PC-9 (cell line): ENCODE results near the gene SSC4D. TPM values are rescaled to one million over a fixed set of nuclear protein-coding genes. Genes with fewer than 3 reads are reported as not detected.

Experiments used
- BruUV-seq: library from RNA; stranded (reverse); fragments of 400-500 nt; replicated peaks from 2 replicates; lab custom pipeline; 2021; lab: Mats Ljungman, UMichigan
- CTCF ChIA-PET: fragments of 300-600 bp; sonication (Branson Sonifier 250); formaldehyde crosslinking; loops from one replicate; lab custom pipeline; 2022; ENCODE audit warnings: antibody characterized with exemption; lab: Charles Lee
- POLR2A ChIA-PET: fragments of 300-600 bp; sonication (Branson Sonifier 250); formaldehyde crosslinking; loops from one replicate; lab custom pipeline; 2022; ENCODE audit warnings: antibody characterized with exemption; ENCODE audit not compliant: unreplicated experiment; lab: Charles Lee
- DNase-seq, 2 experiments: peaks; one replicate each; pipeline versions ENCODE4 v3.0.0 to v3.0.0-alpha.2; 2015 to 2022; ENCODE audit warnings: mixed read lengths in 1 of 2
- H2AFZ ChIP-seq: fragments of 200-600 bp; sonication (generic); 2 replicates; pipeline ENCODE4 v1.8.1; 2017; ENCODE audit warnings: antibody characterized with exemption
- H3F3A ChIP-seq: fragments of 200-600 bp; sonication (generic); 2 replicates; pipeline ENCODE4 v1.8.1; 2017; ENCODE audit warnings: antibody characterized with exemption, mild to moderate bottlenecking, low read depth; ENCODE audit not compliant: insufficient read depth
- H3K27ac ChIP-seq: fragments of 200-600 bp; sonication (generic); 2 replicates; pipeline ENCODE4 v1.6.1; 2016; ENCODE audit warnings: mixed run types
- H3K27me3 ChIP-seq: fragments of 200-600 bp; sonication (generic); 2 replicates; pipeline ENCODE4 v1.6.1; 2016; ENCODE audit warnings: low read depth, mixed run types; ENCODE audit not compliant: insufficient read depth
- H3K36me3 ChIP-seq: fragments of 200-600 bp; sonication (generic); 2 replicates; pipeline ENCODE4 v1.6.1; 2016; ENCODE audit warnings: low read depth, mixed run types
- H3K4me1 ChIP-seq: fragments of 200-600 bp; sonication (generic); replicated peaks from 2 replicates; pipeline ENCODE4 v1.6.1; 2016; ENCODE audit warnings: mixed run types; ENCODE audit not compliant: insufficient read depth
- H3K4me2 ChIP-seq: fragments of 200-600 bp; sonication (generic); 2 replicates; pipeline ENCODE4 v1.6.1; 2017; ENCODE audit warnings: mixed run types
- H3K4me3 ChIP-seq: fragments of 200-600 bp; sonication (generic); 2 replicates; pipeline ENCODE4 v1.6.1; 2016; ENCODE audit warnings: mixed run types
- H3K79me2 ChIP-seq: fragments of 200-600 bp; sonication (generic); 2 replicates; pipeline ENCODE4 v1.6.1; 2017; ENCODE audit warnings: low read depth, mixed run types
- H3K9me2 ChIP-seq: fragments of 200-600 bp; sonication (generic); 2 replicates; pipeline ENCODE4 v1.8.1; 2017; ENCODE audit warnings: mild to moderate bottlenecking; ENCODE audit not compliant: insufficient read depth
- H3K9me3 ChIP-seq: fragments of 200-600 bp; sonication (generic); 2 replicates; pipeline ENCODE4 v1.8.1; 2016; ENCODE audit warnings: low read depth; ENCODE audit not compliant: insufficient read depth
- H4K20me1 ChIP-seq: fragments of 200-600 bp; sonication (generic); 2 replicates; pipeline ENCODE4 v1.8.1; 2017; ENCODE audit not compliant: insufficient read depth
- EZH2 ChIP-seq: fragments of 200-600 bp; sonication (generic); IDR thresholded peaks from 2 replicates; pipeline ENCODE4 v1.8.0; 2017; ENCODE audit warnings: antibody characterized with exemption, low read depth
- intact Hi-C: fragments of 100-400 bp; cut with micrococcal nuclease; formaldehyde crosslinking; loops from one replicate; pipeline ENCODE4 v1.10.0; 2022; ENCODE audit not compliant: unreplicated experiment
- total RNA-seq: library from RNA; stranded (reverse); gene quantifications from 2 replicates; pipeline ENCODE4 v1.2.3, GENCODE V29; 2021
- TF ChIP-seq, protein P1 (sequence below): fragments of 200-600 bp; sonication (generic); conservative IDR thresholded peaks from 2 replicates; pipeline ENCODE4 v1.6.1; 2017; ENCODE audit warnings: mixed run types, antibody characterized with exemption, mild to moderate bottlenecking, moderate library complexity

The SSC4D gene
- total RNA-seq, 1 experiment from 2014 or later: 3.5 TPM

DNA sequence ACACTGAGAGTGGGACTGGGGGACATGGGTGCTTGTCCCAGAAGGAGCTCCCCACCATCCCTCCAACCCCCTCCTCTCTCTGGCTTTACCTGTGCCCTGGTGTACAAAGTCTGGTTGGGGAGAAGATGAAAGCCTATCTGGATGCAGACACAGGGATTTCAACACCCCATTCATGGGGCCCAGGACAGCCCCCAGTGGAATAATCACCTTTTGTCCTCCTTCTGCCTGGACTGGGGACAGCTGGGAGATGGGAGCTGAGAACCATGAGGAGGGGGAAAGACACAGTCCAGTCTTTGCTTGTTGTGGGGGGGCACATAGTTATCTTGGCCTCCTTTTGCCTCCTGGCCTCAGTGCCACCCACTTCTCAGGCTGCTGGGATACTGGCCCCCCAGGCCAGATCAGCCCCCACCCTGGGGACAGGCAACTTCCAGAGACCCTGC lies 1.4 kb downstream of the SSC4D start:
- no peak for DNase-seq
- Histone ChIP-seq H3K4me1 (peaks cover 9% of the 10 kb centered on the region; the same call in 1 of the 2 replicates), H3K9me3 (no peaks in the 10 kb centered on the region), H3F3A (no peaks in the 10 kb centered on the region), H2AFZ (no peak overlapping the region), H3K79me2 (no peaks in the 10 kb centered on the region), H3K4me2 (no peak overlapping the region), H3K27ac (no peak overlapping the region), H4K20me1 (no peaks in the 10 kb centered on the region), H3K4me3 (no peak overlapping the region), H3K36me3 (no peaks in the 10 kb centered on the region), H3K9me2 (no peaks in the 10 kb centered on the region), H3K27me3 (no peaks in the 10 kb centered on the region)
- intact Hi-C loops: no loop called here
- CTCF ChIA-PET: interaction anchor here (0.6 kb wide), 1 partner anchor 11 kb away, joined by 3 read pairs; no protein-coding TSS in a partner anchor
- POLR2A ChIA-PET: interaction anchor here (0.7 kb wide), 1 partner anchor 110 kb away, joined by 3 read pairs; no protein-coding TSS in a partner anchor
- TF ChIP-seq, protein P1, sequence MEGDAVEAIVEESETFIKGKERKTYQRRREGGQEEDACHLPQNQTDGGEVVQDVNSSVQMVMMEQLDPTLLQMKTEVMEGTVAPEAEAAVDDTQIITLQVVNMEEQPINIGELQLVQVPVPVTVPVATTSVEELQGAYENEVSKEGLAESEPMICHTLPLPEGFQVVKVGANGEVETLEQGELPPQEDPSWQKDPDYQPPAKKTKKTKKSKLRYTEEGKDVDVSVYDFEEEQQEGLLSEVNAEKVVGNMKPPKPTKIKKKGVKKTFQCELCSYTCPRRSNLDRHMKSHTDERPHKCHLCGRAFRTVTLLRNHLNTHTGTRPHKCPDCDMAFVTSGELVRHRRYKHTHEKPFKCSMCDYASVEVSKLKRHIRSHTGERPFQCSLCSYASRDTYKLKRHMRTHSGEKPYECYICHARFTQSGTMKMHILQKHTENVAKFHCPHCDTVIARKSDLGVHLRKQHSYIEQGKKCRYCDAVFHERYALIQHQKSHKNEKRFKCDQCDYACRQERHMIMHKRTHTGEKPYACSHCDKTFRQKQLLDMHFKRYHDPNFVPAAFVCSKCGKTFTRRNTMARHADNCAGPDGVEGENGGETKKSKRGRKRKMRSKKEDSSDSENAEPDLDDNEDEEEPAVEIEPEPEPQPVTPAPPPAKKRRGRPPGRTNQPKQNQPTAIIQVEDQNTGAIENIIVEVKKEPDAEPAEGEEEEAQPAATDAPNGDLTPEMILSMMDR: no peak
- no peak for TF ChIP-seq EZH2
- BruUV-seq: no TSS peak

DNA sequence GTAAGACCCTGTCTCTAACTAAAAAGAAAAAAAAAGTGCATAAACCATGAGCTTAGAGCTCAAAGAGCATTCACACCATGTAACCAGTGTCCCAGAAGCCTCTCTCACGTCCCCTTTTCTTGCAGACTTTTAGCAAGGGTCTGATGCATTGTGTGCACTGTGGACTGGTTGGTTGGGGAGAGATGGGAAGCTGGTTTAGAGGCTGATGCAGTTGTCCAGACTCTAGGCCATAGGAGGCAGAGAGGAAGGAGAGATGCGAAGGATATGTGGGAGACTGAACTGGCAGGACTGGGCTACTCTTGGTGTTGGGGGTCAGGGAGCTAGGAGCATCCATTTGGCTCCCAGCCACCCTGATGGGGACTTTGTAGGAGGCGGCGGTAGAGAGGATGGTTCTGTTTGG lies 1.8 kb downstream of the SSC4D start:
- intact Hi-C loops: no loop called here
- Histone ChIP-seq H3K27me3 (no peaks in the 10 kb centered on the region), H4K20me1 (no peaks in the 10 kb centered on the region), H3F3A (no peaks in the 10 kb centered on the region), H2AFZ (no peak overlapping the region), H3K36me3 (no peaks in the 10 kb centered on the region), H3K4me1 (peaks cover 9% of the 10 kb centered on the region; the same call in 1 of the 2 replicates), H3K9me2 (no peaks in the 10 kb centered on the region), H3K4me2 (no peak overlapping the region), H3K79me2 (no peaks in the 10 kb centered on the region), H3K9me3 (no peaks in the 10 kb centered on the region), H3K4me3 (no peak overlapping the region), H3K27ac (no peak overlapping the region)
- ChIA-PET POLR2A (interaction anchor here (0.7 kb wide), 1 partner anchor 110 kb away, joined by 3 read pairs; no protein-coding TSS in a partner anchor), CTCF (interaction anchor here (0.6 kb wide), 1 partner anchor 11 kb away, joined by 3 read pairs; no protein-coding TSS in a partner anchor)
- no peak for DNase-seq
- TF ChIP-seq, protein P1: no peak
- no peak for TF ChIP-seq EZH2
- BruUV-seq: no TSS peak

DNA sequence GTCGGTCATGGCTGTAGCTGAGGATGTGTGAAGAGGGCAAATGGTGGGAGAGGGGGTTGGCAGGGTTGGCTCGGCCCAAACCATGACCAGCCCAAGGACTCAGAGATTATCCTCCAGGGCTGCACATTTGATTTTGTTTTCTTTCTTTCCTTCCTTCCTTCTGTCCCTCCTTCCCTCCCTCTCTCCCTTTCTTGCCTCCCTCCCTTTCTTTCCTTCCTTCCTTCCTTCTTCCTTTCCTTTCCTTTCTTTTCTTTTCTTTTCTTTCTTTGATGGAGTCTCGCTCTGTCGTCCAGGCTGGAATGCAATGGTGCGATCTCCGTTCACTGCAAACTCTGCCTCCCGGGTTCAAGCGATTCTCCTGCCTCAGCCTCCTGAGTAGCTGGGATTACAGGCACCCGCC lies 3.8 kb downstream of the SSC4D start:
- intact Hi-C loops: no loop called here
- Histone ChIP-seq H4K20me1 (no peaks in the 10 kb centered on the region), H2AFZ (no peak overlapping the region), H3K4me3 (no peak overlapping the region), H3K4me2 (no peak overlapping the region), H3K36me3 (no peaks in the 10 kb centered on the region), H3K27me3 (no peaks in the 10 kb centered on the region), H3K9me3 (no peaks in the 10 kb centered on the region), H3K79me2 (no peaks in the 10 kb centered on the region), H3K9me2 (no peaks in the 10 kb centered on the region), H3F3A (0 out of 2 replicates have a peak, but pooled peaks cover 3% of the 10 kb centered on the region), H3K4me1 (peaks cover 9% of the 10 kb centered on the region; the same call in 1 of the 2 replicates), H3K27ac (no peak overlapping the region)
- DNase-seq: no peak
- BruUV-seq: no TSS peak
- TF ChIP-seq, protein P1: no peak
- no peak for TF ChIP-seq EZH2
- ChIA-PET CTCF (no interaction called here), POLR2A (no interaction called here)
